SH-SY5Y (cell line): ENCODE measurements around the gene NELFCD.

Experiments used
- GATA2 ChIP-seq: IDR thresholded peaks from 2 replicates; pipeline ENCODE4 v1.6.1; 2011; ENCODE audit warnings: mild to moderate bottlenecking, low read depth, low read length
- GATA3 ChIP-seq: IDR thresholded peaks from 2 replicates; pipeline ENCODE4 v1.6.1; 2011; ENCODE audit warnings: low read depth, mild to moderate bottlenecking, low read length, moderate library complexity

The NELFCD gene

GRCh38 chr20:59017493-59018231, 36.6 kb downstream of the NELFCD start:
- TF ChIP-seq GATA2 (no peak), GATA3 (no peak)

- no peak for TF ChIP-seq GATA3
- TF ChIP-seq GATA2 = no peak
These were observed 37.8 kb downstream of the NELFCD start for GRCh38 chr20:59018817-59019216.

- TF ChIP-seq GATA3 (no peak), GATA2 (no peak)
These were observed 38.2 kb downstream of the NELFCD start, which contains the start of gene TUBB1 for GRCh38 chr20:59019217-59019616. Gene TUBB1, plus strand, starts transcription at chr20:59019429. Its CDS starts 94 bp downstream, at chr20:59019523.

- TF ChIP-seq GATA3 (no peak), GATA2 (no peak)
These were observed 40.0 kb downstream of the NELFCD start for GRCh38 chr20:59020938-59021551.

GRCh38 chr20:59022754-59023153, 41.7 kb downstream of the NELFCD start:
- TF ChIP-seq GATA2 = no peak
- TF ChIP-seq GATA3 = no peak

GRCh38 chr20:59023616-59024015, 42.6 kb downstream of the NELFCD start:
- no peak for TF ChIP-seq GATA2
- TF ChIP-seq GATA3 = no peak

- TF ChIP-seq GATA3 (no peak), GATA2 (no peak)
These were observed 43.1 kb downstream of the NELFCD start for GRCh38 chr20:59024111-59024530.

- no peak for TF ChIP-seq GATA3
- TF ChIP-seq GATA2 = no peak
These were observed 44.0 kb downstream of the NELFCD start for GRCh38 chr20:59025086-59025485.

GRCh38 chr20:59025511-59025910, 44.5 kb downstream of the NELFCD start:
- TF ChIP-seq GATA2 (no peak), GATA3 (no peak)

- no peak for TF ChIP-seq GATA2
- no peak for TF ChIP-seq GATA3
These were observed 46.1 kb downstream of the NELFCD start for GRCh38 chr20:59026904-59027740.

- TF ChIP-seq GATA2 (no peak), GATA3 (no peak)
These were observed 46.8 kb downstream of the NELFCD start for GRCh38 chr20:59027741-59028320.

- TF ChIP-seq GATA3 = no peak
- TF ChIP-seq GATA2 = no peak
These were observed 47.8 kb downstream of the NELFCD start for GRCh38 chr20:59028812-59029211.

GRCh38 chr20:59030911-59031563, 50.0 kb downstream of the NELFCD start:
- TF ChIP-seq GATA2 (no peak), GATA3 (no peak)

GRCh38 chr20:59031564-59032022, 50.5 kb downstream of the NELFCD start:
- no peak for TF ChIP-seq GATA2
- no peak for TF ChIP-seq GATA3
